Duodenal mucosa (tissue), 2 donors: ENCODE results near the gene SPATS2.
"Not testable (repeated sequence)": the region's sequence is repeated elsewhere in the genome, so short reads cannot be mapped to it uniquely, and the experiment has no call there.

Experiments used
- H3K27ac ChIP-seq: one replicate; pipeline ENCODE4 v1.7.0; 2013; ENCODE audit warnings: low read depth, low read length
- H3K27me3 ChIP-seq, 2 donors: one replicate each; pipeline ENCODE4 v1.7.0; 2013; ENCODE audit warnings: low read length in 2 of 2, control low read depth in 1 of 2; ENCODE audit not compliant: insufficient read depth in 2 of 2, control insufficient read depth in 1 of 2
- H3K36me3 ChIP-seq, 2 donors: one replicate each; pipeline ENCODE4 v1.7.0; 2013; ENCODE audit warnings: low read length in 2 of 2, control low read depth in 1 of 2; ENCODE audit not compliant: insufficient read depth in 2 of 2, control insufficient read depth in 1 of 2
- H3K4me1 ChIP-seq, 2 donors: one replicate each; pipeline ENCODE4 v1.7.0; 2013; ENCODE audit warnings: low read length in 2 of 2, control low read depth in 1 of 2; ENCODE audit not compliant: insufficient read depth in 2 of 2, control insufficient read depth in 1 of 2
- H3K4me3 ChIP-seq, 2 donors: one replicate each; pipeline ENCODE4 v1.7.0; 2013; ENCODE audit warnings: low read length in 2 of 2, low read depth in 1 of 2
- H3K9ac ChIP-seq, 2 donors: one replicate each; pipeline ENCODE4 v1.7.0; 2013; ENCODE audit warnings: low read length in 2 of 2, low read depth in 1 of 2
- H3K9me3 ChIP-seq, 2 donors: one replicate each; pipeline ENCODE4 v1.7.0; 2013; ENCODE audit warnings: low read length in 2 of 2, control low read depth in 1 of 2; ENCODE audit not compliant: control insufficient read depth in 1 of 2

The SPATS2 gene

DNA sequence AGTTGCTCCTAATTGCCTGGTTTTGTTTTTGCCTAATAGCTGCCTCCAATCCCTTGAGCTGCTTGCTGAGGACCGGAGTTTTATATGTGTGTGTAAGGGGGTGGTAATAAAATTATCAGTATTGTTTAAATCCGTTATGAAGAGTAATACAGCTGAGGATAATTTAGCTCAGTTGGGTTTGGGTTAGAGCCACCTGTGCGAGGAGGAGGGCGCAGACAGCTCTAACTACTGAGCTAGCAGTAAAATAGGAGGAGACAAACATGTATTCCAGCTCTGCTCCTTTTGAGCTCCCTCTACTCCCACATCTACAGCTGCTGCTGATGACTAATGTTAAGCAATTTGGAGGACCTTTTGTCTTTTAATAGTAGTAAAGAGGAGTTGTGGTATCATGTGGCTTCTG is 61.5 kb downstream of the SPATS2 start:
- no peaks in the 10 kb centered on the region for H3K4me1 ChIP-seq
- H3K36me3 ChIP-seq: peaks cover 0 to 2% of the 10 kb centered on the region in 2 donors
- no peak overlapping the region for H3K27ac ChIP-seq
- no peak overlapping the region for H3K4me3 ChIP-seq
- no peaks in the 10 kb centered on the region for H3K9me3 ChIP-seq
- H3K9ac ChIP-seq: no peak overlapping the region
- no peaks in the 10 kb centered on the region for H3K27me3 ChIP-seq

DNA sequence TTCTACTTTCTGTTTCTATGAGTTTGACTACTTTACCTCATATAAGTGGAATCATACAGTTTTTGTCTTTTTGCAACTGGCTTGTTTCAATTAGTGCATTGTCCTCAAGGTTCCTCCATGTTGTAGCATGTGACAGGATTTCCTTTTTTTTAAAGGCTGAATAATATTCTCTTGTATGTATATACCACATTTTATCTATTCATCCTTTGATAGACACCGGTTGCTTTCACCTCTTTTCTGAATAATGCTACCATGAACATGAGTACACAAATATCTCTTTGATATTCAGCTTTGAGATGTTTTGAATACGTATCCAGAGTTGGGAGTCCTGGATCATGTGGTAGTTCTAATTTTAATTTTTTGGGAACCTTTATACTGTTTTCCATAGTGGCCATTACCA is 65.4 kb downstream of the SPATS2 start:
- H3K4me1 ChIP-seq: no peaks in the 10 kb centered on the region
- no peak overlapping the region for H3K9ac ChIP-seq

DNA sequence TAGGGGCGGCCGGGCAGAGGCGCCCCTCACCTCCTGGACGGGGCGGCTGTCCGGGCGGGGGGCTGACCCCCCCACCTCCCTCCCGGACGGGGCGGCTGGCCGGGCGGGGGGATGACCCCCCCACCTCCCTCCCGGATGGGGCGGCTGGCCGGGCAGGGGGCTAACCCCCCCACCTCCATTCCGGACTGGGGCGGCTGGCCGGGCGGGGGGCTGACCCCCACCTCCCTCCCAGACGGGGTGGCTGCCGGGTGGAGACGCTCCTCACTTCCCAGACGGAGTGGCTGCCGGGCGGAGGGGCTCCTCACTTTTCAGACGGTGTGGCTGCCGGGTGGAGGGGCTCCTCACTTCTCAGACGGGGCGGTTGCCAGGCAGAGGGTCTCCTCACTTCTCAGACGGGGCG is 69.5 kb downstream of the SPATS2 start:
- not testable (repeated sequence) for H3K36me3 ChIP-seq, H3K4me3 ChIP-seq, H3K27ac ChIP-seq, H3K27me3 ChIP-seq, H3K9ac ChIP-seq, H3K9me3 ChIP-seq
- H3K4me1 ChIP-seq: peaks cover 0 to 16% of the 10 kb centered on the region in 2 donors

More for the DNA sequence above, 65.4 kb downstream of the SPATS2 start:
- no peaks in the 10 kb centered on the region for H3K27me3 ChIP-seq
- H3K4me3 ChIP-seq: no peak overlapping the region
- H3K27ac ChIP-seq: no peak overlapping the region
- no peaks in the 10 kb centered on the region for H3K36me3 ChIP-seq
- H3K9me3 ChIP-seq: no peaks in the 10 kb centered on the region

DNA sequence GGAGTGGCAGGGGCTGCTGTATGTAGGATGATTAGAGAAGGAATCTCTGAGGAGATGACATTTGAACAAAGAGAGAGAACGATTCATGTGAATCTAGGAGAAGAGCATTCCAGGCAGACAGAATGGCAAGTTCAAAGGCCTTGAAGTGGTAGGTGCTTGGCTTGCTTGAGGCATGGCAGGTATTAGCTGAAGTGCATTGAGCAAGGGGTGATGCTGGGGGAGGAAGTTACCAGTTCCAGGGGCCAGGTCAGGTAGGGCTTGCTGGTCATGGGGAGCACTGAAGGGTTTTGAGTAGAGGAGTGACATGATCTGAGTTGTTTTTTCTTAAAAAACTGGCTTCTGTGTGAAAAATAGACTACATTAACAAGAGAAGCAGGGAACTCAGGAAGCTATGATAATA is 71.8 kb downstream of the SPATS2 start:
- H3K4me1 ChIP-seq: peaks cover 0 to 16% of the 10 kb centered on the region in 2 donors
- no peaks in the 10 kb centered on the region for H3K27me3 ChIP-seq
- H3K9ac ChIP-seq: no peak overlapping the region
- H3K4me3 ChIP-seq: no peak overlapping the region
- H3K27ac ChIP-seq: no peak overlapping the region
- no peaks in the 10 kb centered on the region for H3K9me3 ChIP-seq
- H3K36me3 ChIP-seq: no peaks in the 10 kb centered on the region

DNA sequence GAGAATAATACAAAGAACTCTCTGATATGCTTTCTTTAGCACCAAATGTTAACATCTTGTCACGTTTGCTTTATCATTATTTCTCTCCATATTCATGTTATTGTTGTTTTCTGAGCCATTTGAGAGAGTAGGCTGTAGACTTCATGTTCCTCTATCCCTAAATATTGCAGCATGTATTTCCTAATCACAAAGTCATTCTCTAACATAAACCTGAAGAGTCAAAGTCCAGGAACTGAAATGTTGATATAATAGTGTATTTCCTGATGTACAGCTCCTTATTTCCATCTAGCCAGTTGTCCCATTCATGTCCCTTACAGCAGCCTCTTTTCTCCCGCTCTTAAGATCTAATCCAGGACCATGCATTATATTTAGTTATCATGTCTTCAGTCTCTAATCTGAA is 72.8 kb downstream of the SPATS2 start:
- H3K4me3 ChIP-seq: no peak overlapping the region
- no peaks in the 10 kb centered on the region for H3K27me3 ChIP-seq
- no peaks in the 10 kb centered on the region for H3K36me3 ChIP-seq
- H3K4me1 ChIP-seq: peaks cover 0 to 16% of the 10 kb centered on the region in 2 donors
- H3K9me3 ChIP-seq: no peaks in the 10 kb centered on the region
- no peak overlapping the region for H3K9ac ChIP-seq
- no peak overlapping the region for H3K27ac ChIP-seq

GRCh38 chr12:49442915-49443314 is 75.7 kb downstream of the SPATS2 start:
- Histone ChIP-seq H3K27ac (no peak overlapping the region), H3K4me1 (peaks cover 0 to 16% of the 10 kb centered on the region in 2 donors), H3K4me3 (no peak overlapping the region), H3K9ac (no peak overlapping the region), H3K27me3 (no peaks in the 10 kb centered on the region), H3K9me3 (no peaks in the 10 kb centered on the region), H3K36me3 (no peaks in the 10 kb centered on the region)

- Histone ChIP-seq H3K9me3 (no peaks in the 10 kb centered on the region), H3K27me3 (no peaks in the 10 kb centered on the region), H3K36me3 (no peaks in the 10 kb centered on the region), H3K4me1 (no peaks in the 10 kb centered on the region), H3K9ac (no peak overlapping the region), H3K4me3 (no peak overlapping the region), H3K27ac (no peak overlapping the region)
These were observed 79.3 kb downstream of the SPATS2 start for GRCh38 chr12:49446571-49446970.

- Histone ChIP-seq H3K36me3 (no peaks in the 10 kb centered on the region), H3K9me3 (no peaks in the 10 kb centered on the region), H3K4me3 (no peak overlapping the region), H3K4me1 (no peaks in the 10 kb centered on the region), H3K27ac (no peak overlapping the region), H3K27me3 (no peaks in the 10 kb centered on the region), H3K9ac (no peak overlapping the region)
These were observed 81.6 kb downstream of the SPATS2 start for GRCh38 chr12:49448858-49449257.

- Histone ChIP-seq H3K36me3 (no peaks in the 10 kb centered on the region), H3K27ac (no peak overlapping the region), H3K27me3 (no peaks in the 10 kb centered on the region)
These were observed 84.4 kb downstream of the SPATS2 start for GRCh38 chr12:49451468-49452259.

DNA sequence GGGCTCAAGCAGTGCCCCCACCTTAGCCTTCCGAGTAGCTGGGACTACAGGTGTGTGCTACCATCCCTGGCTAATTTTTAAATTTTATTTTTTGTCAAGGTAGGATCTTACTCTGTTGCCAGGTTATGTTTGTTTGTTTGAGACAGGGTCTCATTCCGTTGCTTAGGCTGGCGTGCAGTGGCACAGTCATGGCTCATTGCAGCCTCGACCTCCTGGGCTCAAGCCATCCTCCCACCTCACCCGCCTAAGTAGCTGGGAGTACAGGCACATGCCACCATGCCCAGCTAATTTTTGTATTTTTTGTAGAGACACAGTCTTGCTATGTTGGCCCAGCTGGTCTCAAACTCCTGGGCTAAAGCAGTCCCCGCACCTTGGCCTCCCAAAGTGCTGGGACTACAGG is 88.2 kb downstream of the SPATS2 start:
- Histone ChIP-seq H3K9me3 (no peaks in the 10 kb centered on the region), H3K4me3 (no peak overlapping the region), H3K27me3 (no peaks in the 10 kb centered on the region), H3K27ac (no peak overlapping the region), H3K36me3 (no peaks in the 10 kb centered on the region), H3K4me1 (no peaks in the 10 kb centered on the region), H3K9ac (no peak overlapping the region)

More at GRCh38 chr12:49451468-49452259, 84.4 kb downstream of the SPATS2 start:
- Histone ChIP-seq H3K9ac (no peak overlapping the region), H3K4me1 (no peaks in the 10 kb centered on the region), H3K4me3 (no peak overlapping the region), H3K9me3 (no peaks in the 10 kb centered on the region)
